Measurements from ENCODE around the gene ICAM1.

- TF ChIP-seq, protein P1, sequence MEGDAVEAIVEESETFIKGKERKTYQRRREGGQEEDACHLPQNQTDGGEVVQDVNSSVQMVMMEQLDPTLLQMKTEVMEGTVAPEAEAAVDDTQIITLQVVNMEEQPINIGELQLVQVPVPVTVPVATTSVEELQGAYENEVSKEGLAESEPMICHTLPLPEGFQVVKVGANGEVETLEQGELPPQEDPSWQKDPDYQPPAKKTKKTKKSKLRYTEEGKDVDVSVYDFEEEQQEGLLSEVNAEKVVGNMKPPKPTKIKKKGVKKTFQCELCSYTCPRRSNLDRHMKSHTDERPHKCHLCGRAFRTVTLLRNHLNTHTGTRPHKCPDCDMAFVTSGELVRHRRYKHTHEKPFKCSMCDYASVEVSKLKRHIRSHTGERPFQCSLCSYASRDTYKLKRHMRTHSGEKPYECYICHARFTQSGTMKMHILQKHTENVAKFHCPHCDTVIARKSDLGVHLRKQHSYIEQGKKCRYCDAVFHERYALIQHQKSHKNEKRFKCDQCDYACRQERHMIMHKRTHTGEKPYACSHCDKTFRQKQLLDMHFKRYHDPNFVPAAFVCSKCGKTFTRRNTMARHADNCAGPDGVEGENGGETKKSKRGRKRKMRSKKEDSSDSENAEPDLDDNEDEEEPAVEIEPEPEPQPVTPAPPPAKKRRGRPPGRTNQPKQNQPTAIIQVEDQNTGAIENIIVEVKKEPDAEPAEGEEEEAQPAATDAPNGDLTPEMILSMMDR (conservative IDR thresholded peaks at IDR 0.05), result no peak
- no peak for TF ChIP-seq EZH2 (IDR thresholded peaks at IDR 0.05; ENCODE audit: low read depth)
Observed at GRCh38 chr19:10222201-10222890, 48.6 kb upstream of the ICAM1 start.

Data from PC-9 (cell line).